IPS-20b (cell line): ENCODE data around the gene FCN3.
A peak's percentile ranks its signal among the peaks of the same experiment; 100 is the strongest.

Experiments
- H3K27ac ChIP-seq: one replicate; pipeline ENCODE4 v1.5.1; 2013; ENCODE audit warnings: low read length
- H3K27me3 ChIP-seq: 2 replicates; pipeline ENCODE4 v1.6.1; 2013; ENCODE audit warnings: mild to moderate bottlenecking, low read length, inconsistent platforms; ENCODE audit not compliant: insufficient read depth
- H3K36me3 ChIP-seq: 2 replicates; pipeline ENCODE4 v1.6.1; 2013; ENCODE audit warnings: low read depth, mild to moderate bottlenecking, inconsistent platforms, low read length, moderate library complexity; ENCODE audit not compliant: insufficient read depth
- H3K4me1 ChIP-seq: 2 replicates; pipeline ENCODE4 v1.6.1; 2013; ENCODE audit warnings: mild to moderate bottlenecking, control low read depth, inconsistent platforms, low read length, moderate library complexity; ENCODE audit not compliant: insufficient read depth
- H3K4me3 ChIP-seq: 2 replicates; pipeline ENCODE4 v1.5.1; 2013; ENCODE audit warnings: mild to moderate bottlenecking, low read length, inconsistent platforms
- H3K9ac ChIP-seq: 2 replicates; pipeline ENCODE4 v1.6.1; 2013; ENCODE audit warnings: low read depth, mild to moderate bottlenecking, inconsistent platforms, low read length, moderate library complexity
- H3K9me3 ChIP-seq: 2 replicates; pipeline ENCODE4 v1.6.1; 2013; ENCODE audit warnings: mild to moderate bottlenecking, low read depth, low read length, inconsistent platforms; ENCODE audit not compliant: insufficient read depth

The FCN3 gene

GRCh38 chr1:27374362-27375086, at the start of gene FCN3:
Gene FCN3 (minus strand): TSS chr1:27374824. CDS start chr1:27374818, 6 bp downstream.
- Histone ChIP-seq H3K4me1 (no peaks in the 10 kb centered on the region), H3K36me3 (no peaks in the 10 kb centered on the region), H3K9me3 (no peaks in the 10 kb centered on the region), H3K27ac (no peak within 1 kb of the TSS), H3K9ac (no peak within 1 kb of the TSS), H3K27me3 (no peaks in the 10 kb centered on the region), H3K4me3 (no peak within 1 kb of the TSS)

GRCh38 chr1:27423709-27424108, 49.1 kb upstream of the FCN3 start:
- no peak overlapping the region for H3K27ac ChIP-seq
- no peaks in the 10 kb centered on the region for H3K9me3 ChIP-seq
- H3K27me3 ChIP-seq = no peaks in the 10 kb centered on the region
- no peak overlapping the region for H3K4me3 ChIP-seq
- peak overlapping the region; percentile 15; the same call in 1 of the 2 replicates for H3K9ac ChIP-seq
- H3K4me1 ChIP-seq = peaks cover 22% of the 10 kb centered on the region; the same call in 1 of the 2 replicates
- H3K36me3 ChIP-seq = peaks cover 18% of the 10 kb centered on the region

GRCh38 chr1:27418326-27419185, 43.9 kb upstream of the FCN3 start:
- Histone ChIP-seq H3K9me3 (no peaks in the 10 kb centered on the region), H3K27ac (peak overlapping the region; percentile 62), H3K9ac (peak overlapping the region; percentile 55; the same call in 1 of the 2 replicates), H3K27me3 (no peaks in the 10 kb centered on the region), H3K36me3 (peaks cover 48% of the 10 kb centered on the region), H3K4me1 (peaks cover 24% of the 10 kb centered on the region; the same call in 1 of the 2 replicates), H3K4me3 (no peak overlapping the region)

GRCh38 chr1:27417713-27418112, 43.1 kb upstream of the FCN3 start:
- Histone ChIP-seq H3K9ac (peak overlapping the region; percentile 55; the same call in 1 of the 2 replicates), H3K27me3 (no peaks in the 10 kb centered on the region), H3K4me1 (peaks cover 24% of the 10 kb centered on the region; the same call in 1 of the 2 replicates), H3K9me3 (no peaks in the 10 kb centered on the region), H3K4me3 (no peak overlapping the region), H3K36me3 (peaks cover 56% of the 10 kb centered on the region), H3K27ac (peak overlapping the region; percentile 62)

- Histone ChIP-seq H3K4me3 (no peak overlapping the region), H3K27ac (no peak overlapping the region), H3K27me3 (no peaks in the 10 kb centered on the region), H3K9ac (no peak overlapping the region), H3K9me3 (no peaks in the 10 kb centered on the region), H3K36me3 (peaks cover 67% of the 10 kb centered on the region), H3K4me1 (peaks cover 24% of the 10 kb centered on the region; the same call in 1 of the 2 replicates)
These were observed 41.9 kb upstream of the FCN3 start for GRCh38 chr1:27416387-27417111.

GRCh38 chr1:27414091-27414490, 39.5 kb upstream of the FCN3 start:
- Histone ChIP-seq H3K9me3 (no peaks in the 10 kb centered on the region), H3K36me3 (peaks cover 85% of the 10 kb centered on the region), H3K9ac (no peak overlapping the region), H3K27me3 (no peaks in the 10 kb centered on the region), H3K4me3 (no peak overlapping the region), H3K27ac (no peak overlapping the region), H3K4me1 (peaks cover 16% of the 10 kb centered on the region; the same call in 1 of the 2 replicates)

GRCh38 chr1:27413004-27413403, 38.4 kb upstream of the FCN3 start:
- no peaks in the 10 kb centered on the region for H3K9me3 ChIP-seq
- H3K27me3 ChIP-seq = no peaks in the 10 kb centered on the region
- peaks cover 5% of the 10 kb centered on the region; the same call in 1 of the 2 replicates for H3K4me1 ChIP-seq
- no peak overlapping the region for H3K9ac ChIP-seq
- H3K27ac ChIP-seq = no peak overlapping the region
- H3K4me3 ChIP-seq = no peak overlapping the region
- peaks cover 90% of the 10 kb centered on the region for H3K36me3 ChIP-seq

- Histone ChIP-seq H3K4me1 (no peaks in the 10 kb centered on the region), H3K27ac (no peak overlapping the region), H3K27me3 (no peaks in the 10 kb centered on the region), H3K36me3 (peaks cover 90% of the 10 kb centered on the region), H3K9ac (no peak overlapping the region), H3K4me3 (no peak overlapping the region), H3K9me3 (no peaks in the 10 kb centered on the region)
These were observed 37.9 kb upstream of the FCN3 start for GRCh38 chr1:27412502-27412901.

GRCh38 chr1:27410709-27411108, 36.1 kb upstream of the FCN3 start:
- no peaks in the 10 kb centered on the region for H3K9me3 ChIP-seq
- peaks cover 8% of the 10 kb centered on the region; the same call in 1 of the 2 replicates for H3K4me1 ChIP-seq
- H3K4me3 ChIP-seq = no peak overlapping the region
- H3K27ac ChIP-seq = no peak overlapping the region
- no peaks in the 10 kb centered on the region for H3K27me3 ChIP-seq
- peaks cover 80% of the 10 kb centered on the region for H3K36me3 ChIP-seq
- H3K9ac ChIP-seq = no peak overlapping the region

- Histone ChIP-seq H3K4me1 (peaks cover 17% of the 10 kb centered on the region; the same call in 1 of the 2 replicates), H3K27me3 (no peaks in the 10 kb centered on the region), H3K9me3 (no peaks in the 10 kb centered on the region), H3K27ac (no peak overlapping the region), H3K9ac (no peak overlapping the region), H3K4me3 (no peak overlapping the region), H3K36me3 (peaks cover 69% of the 10 kb centered on the region)
These were observed 35.0 kb upstream of the FCN3 start for GRCh38 chr1:27409669-27410068.

GRCh38 chr1:27408151-27408550, 33.5 kb upstream of the FCN3 start:
- Histone ChIP-seq H3K27me3 (no peaks in the 10 kb centered on the region), H3K36me3 (peaks cover 54% of the 10 kb centered on the region), H3K9ac (no peak overlapping the region), H3K9me3 (no peaks in the 10 kb centered on the region), H3K4me3 (no peak overlapping the region), H3K27ac (no peak overlapping the region), H3K4me1 (peaks cover 18% of the 10 kb centered on the region; the same call in 1 of the 2 replicates)
